Stimulated activated CD4-positive, alpha-beta T cell treated with anti-CD3 and anti-CD28 coated beads, Interleukin-2, amount 100 ng/mL, for 4 hours (primary cell): ENCODE measurements around the gene ZNF415.
"Not testable (repeated sequence)": the region's sequence is repeated elsewhere in the genome, so short reads cannot be mapped to it uniquely, and the experiment has no call there.

Experiments
- DNase-seq: peaks from one replicate; pipeline ENCODE4 v3.0.0-alpha.2; 2020; ENCODE audit warnings: low read depth

ZNF415 gene

GRCh38 chr19:53102756-53103233 is 29.9 kb downstream of the ZNF415 start:
- peak; percentile 22 for DNase-seq

DNA sequence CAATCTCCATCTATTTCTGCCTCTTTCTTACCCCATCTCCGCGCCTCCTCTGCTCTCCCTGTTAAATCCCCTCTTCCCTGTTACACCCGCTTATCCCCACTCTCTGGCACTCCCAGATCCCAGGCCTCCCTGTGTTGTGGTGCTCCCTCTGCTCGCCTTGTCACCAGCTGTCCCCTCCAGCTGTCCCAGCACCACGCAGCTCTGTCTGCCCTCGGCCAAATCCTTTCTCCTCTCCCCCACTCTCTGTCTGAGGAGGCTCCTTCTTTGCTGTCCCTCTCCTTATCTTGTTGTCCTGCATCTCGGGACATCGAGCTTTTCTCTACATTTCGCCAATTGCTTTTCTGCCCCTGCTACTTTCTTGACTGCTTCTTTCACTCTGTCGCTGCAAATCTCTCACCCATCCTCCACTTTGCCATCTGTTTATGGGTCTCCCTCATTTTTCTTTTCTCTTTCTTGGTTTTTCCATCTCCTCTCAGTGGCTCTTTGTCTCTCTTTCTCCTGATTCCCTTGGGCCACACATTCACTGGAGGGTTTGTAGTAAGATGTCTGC is 30.4 kb downstream of the ZNF415 start:
- DNase-seq, result no peak

GRCh38 chr19:53101518-53101917 is 31.2 kb downstream of the ZNF415 start:
- peak; percentile 1 for DNase-seq

GRCh38 chr19:53098570-53098969 is 34.1 kb downstream of the ZNF415 start:
- not testable (repeated sequence) for DNase-seq

- DNase-seq, result not testable (repeated sequence)
Measured at GRCh38 chr19:53096982-53097690, 35.6 kb downstream of the ZNF415 start.

GRCh38 chr19:53096579-53096978 is 36.1 kb downstream of the ZNF415 start:
- DNase-seq, result not testable (repeated sequence)

- no peak for DNase-seq
Measured at GRCh38 chr19:53094754-53095575, 37.7 kb downstream of the ZNF415 start.

DNA sequence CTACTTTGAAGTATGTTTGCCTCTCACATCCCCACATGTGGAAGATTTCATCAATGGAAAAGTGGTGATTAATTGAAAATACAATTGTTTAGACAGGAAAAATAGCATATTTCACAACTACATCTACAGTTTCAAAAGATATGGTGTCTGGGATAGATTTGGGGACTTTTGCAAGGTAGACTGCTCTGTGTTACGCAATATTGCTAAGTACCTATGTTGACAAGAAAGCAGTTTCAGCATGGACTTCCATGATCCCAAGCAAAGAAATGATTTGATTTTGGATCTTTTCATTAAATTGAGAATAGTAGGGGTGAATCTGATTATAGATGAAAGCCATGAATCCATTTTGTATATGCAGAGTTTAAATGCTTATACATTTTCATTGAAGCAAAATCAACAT is 40.0 kb downstream of the ZNF415 start:
- no peak for DNase-seq

DNA sequence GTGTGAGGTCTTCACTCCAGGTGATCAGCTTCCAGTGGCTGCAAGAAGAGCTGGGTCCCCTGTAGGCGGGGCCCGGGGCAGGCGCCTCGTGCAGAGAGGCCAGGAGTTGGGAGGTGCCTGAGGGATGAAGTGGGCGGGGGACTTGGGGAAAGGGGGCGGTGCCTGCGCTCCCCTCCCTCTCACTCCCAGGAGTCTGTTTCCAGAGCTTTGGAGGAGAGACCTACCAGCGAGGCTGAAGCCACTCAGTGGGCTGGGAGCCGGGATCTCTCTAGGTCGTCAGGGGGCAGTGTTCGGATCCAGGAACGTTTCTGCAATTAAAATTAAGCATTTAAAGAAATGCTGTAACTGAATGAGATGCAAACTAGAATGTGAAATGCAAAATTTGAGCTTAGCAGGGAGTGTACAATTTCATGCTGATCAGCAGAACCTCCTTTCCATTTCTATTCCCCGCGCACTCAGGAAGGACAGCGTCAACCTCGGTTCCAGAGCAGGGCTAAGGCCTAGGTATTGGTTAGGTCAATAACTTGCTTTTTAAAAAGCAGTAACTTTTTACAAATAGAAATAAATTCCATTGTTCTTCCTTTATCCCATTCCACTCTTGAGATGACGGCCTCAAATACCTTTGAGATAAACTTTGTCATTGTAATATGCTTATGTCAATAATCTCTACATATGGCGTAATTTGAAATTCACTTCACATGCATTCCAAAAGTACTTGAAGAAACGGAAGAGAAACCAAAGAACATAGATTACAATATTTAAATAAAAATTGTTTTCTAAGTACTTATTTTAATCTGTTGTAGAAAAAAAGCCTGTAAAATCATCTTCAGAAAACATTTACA is 41.1 kb downstream of the ZNF415 start:
- DNase-seq, result no peak

DNA sequence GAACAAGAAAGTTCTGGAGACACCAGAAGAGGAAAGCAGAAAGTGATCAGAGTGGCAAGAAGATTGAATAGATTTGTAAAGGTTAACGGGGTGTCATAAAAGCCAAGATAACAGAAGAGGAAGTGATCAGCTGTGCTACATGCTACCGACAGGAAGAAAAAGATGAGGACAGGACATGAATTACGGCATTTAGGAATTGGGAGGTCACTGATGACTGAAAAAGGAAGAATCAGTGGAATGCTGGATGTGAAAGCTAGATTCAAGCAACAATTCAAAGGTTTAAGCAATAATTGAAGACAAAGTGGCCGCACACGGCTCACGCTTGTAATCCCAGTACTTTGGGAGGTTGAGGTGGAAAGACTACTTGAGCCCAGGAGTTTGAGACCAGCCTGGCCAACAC is 44.6 kb downstream of the ZNF415 start:
- no peak for DNase-seq

GRCh38 chr19:53086949-53087348 is 45.8 kb downstream of the ZNF415 start:
- no peak for DNase-seq

- DNase-seq, result no peak
Measured at GRCh38 chr19:53085496-53085895, 47.2 kb downstream of the ZNF415 start.

DNA sequence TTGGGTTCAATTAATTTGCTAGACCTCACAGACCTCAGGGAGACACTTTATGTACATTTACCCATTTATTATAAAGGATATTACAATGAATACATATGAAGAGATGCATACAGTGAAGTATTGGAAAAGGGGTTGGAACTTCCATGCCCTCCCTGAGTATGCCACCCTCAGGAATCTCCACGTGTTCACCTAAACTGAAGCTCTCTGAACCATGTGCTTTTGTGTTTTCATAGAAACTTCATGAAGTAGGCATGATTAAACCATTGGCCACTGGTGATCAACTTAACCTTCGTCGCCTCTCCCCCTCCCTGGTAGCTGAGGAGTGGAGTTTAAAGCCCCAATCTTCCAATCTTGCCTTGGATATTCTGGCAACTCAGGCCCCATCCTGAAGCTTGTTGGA is 49.8 kb downstream of the ZNF415 start:
- DNase-seq, result no peak

GRCh38 chr19:53079313-53079924 is 53.3 kb downstream of the ZNF415 start:
- DNase-seq, result no peak

GRCh38 chr19:53078668-53079067 is 54.0 kb downstream of the ZNF415 start:
- DNase-seq, result no peak

DNA sequence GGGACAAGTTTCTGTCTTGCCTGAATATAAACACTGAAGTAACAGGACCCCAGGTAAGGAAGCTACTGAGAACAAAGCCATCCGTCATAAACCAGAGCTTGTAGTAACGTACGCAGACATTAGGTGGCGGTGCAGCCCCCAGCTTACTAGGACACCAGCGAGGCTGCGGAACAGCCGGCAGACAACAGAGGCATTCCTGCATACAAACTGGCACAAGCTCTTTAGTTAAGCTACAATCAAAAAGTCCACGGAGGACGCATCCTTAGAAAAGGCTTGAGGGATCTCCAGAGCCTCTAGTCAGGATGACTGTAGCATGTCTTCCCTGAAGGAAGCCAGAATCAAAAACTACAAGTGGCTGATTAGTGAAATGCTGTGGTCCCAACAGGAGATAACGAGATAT is 55.7 kb downstream of the ZNF415 start:
- no peak for DNase-seq

GRCh38 chr19:53068834-53069233 is 63.9 kb downstream of the ZNF415 start:
- DNase-seq, result no peak

- DNase-seq, result no peak
Measured at GRCh38 chr19:53068199-53068598, 64.5 kb downstream of the ZNF415 start.

GRCh38 chr19:53057904-53058580 is 74.7 kb downstream of the ZNF415 start:
- no peak for DNase-seq
